ENCODE results near the gene SETD7. TPM values are rescaled to one million over a fixed set of nuclear protein-coding genes. Genes with fewer than 3 reads are reported as not detected.

The SETD7 gene
- polyA plus RNA-seq, 3 donors: 12.7 to 13.0 (median 12.9) TPM

DNA sequence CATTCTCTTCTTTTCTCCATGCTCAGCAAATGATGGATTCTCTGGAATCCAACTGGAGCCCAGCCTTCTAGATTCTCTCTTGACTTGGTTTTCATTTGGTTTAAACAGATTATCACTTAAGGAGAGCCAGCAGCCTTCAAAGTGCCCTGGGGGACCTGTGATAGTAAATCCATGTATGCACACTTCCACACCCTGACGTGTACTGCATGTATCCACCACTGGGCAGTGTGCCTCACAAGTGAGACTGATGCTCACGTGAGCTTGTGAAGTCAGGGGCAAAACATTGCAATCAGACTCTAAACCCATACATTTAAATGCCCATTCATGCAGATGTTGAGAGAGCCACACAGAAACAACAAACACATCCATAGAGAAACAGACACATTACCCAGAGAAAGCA lies 28.0 kb upstream of the SETD7 start:
- DNase-seq (ENCODE audit: extremely low read depth in 1 of 11, low read depth in 9 of 11, low spot score in 4 of 11): no peak

- no peak for DNase-seq (ENCODE audit: extremely low read depth in 1 of 11, low read depth in 9 of 11, low spot score in 4 of 11)
These were observed 26.0 kb upstream of the SETD7 start for GRCh38 chr4:139582044-139582443.

DNA sequence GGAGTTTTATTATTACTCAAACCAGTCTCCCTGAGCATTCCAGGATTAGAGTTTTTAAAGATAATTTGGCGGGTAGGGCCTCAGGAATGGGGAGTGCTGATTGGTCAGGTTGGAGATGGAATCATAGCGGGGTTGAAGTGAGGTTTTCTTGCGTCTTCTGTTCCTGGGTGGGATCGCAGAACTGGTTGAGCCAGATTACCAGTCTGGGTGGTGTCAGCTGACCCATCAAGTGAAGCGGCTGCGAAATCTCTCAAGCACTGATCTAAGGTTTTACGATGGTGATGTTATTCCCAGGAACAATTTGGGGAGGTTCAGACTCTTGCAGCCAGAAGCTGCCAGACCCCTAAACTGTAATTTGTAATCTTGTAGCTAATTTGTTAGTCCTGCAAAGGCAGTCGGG lies 25.1 kb upstream of the SETD7 start:
- no peak for DNase-seq (ENCODE audit: extremely low read depth in 1 of 11, low read depth in 9 of 11, low spot score in 4 of 11)

DNA sequence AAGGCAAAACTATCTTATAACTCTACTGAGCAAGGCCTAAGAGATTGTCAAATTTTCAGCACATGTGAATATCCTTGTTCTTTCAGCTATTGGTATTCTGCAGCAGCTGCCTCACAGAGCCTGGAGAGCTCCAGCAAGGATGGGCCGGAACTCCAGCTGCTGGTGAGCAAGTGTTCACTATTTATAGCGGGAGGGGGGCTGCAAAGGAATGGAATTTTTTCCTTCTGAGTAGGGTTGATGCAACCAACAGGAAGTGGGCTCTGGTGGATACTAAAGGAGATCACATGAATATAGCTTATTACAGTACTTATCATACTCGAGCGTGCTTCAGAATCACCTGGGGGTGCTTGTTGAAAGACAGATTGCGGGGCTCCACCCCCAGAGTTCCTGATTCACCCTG lies 20.2 kb upstream of the SETD7 start:
- no peak for DNase-seq (ENCODE audit: extremely low read depth in 1 of 11, low read depth in 9 of 11, low spot score in 4 of 11)

- no peak for DNase-seq (ENCODE audit: extremely low read depth in 1 of 11, low read depth in 9 of 11, low spot score in 4 of 11)
These were observed 19.1 kb upstream of the SETD7 start for GRCh38 chr4:139575072-139575471.

DNA sequence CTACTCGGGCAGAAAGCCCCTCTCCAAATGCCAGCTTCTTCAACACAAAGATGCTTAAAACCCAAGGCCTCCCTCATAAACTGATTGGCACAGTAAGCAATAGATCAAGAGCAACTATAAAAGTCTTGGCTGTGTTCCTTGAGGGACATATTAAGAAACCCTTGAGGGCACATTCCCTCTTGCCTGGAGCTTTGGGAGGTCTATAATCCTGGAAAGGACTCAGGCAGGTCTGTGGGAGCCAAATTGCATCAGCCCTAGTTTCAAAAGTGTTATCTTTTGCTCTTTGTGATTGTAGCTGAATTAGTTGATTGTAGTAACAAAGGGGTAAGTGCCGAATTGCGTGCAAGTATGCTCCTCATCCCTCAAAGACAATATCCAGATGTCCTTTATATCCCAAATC lies 18.6 kb upstream of the SETD7 start:
- no peak for DNase-seq (ENCODE audit: extremely low read depth in 1 of 11, low read depth in 9 of 11, low spot score in 4 of 11)

GRCh38 chr4:139568206-139568955 lies 12.4 kb upstream of the SETD7 start:
- no peak for DNase-seq (ENCODE audit: extremely low read depth in 1 of 11, low read depth in 9 of 11, low spot score in 4 of 11)

DNA sequence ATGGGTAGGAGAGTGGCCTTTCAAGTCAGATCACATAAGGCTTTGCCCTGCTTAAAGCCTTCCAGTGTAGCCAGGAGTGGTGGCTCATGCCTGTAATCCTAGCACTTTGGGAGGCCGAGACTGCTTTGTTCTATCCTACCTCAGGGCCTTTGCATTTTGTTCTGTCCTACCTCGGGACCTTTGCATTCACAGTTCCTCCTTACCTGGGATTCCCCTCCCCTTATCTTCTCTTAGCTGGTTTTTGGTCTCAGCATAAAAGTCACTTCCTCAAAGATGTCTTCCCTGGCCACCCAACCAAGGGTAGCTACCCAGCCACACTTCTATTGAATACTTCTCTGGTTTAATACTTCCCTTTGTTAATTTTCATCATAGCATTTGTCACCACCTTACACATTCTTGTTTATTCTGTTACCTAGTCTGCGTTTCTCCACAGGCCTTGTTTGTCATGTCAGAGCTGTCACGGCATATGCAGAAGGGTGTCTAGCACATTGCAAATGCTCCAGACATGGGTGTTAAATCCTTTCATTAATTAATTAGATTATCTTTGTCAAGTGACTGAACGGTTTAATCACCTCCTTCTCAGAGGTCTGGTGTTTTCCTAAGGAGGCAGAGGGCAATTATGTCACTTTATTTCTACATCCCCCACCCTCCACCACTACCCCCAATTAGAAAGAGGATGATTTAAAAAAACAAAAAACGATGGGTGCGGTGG lies 11.3 kb upstream of the SETD7 start:
- DNase-seq (ENCODE audit: extremely low read depth in 1 of 11, low read depth in 9 of 11, low spot score in 4 of 11): no peak

DNA sequence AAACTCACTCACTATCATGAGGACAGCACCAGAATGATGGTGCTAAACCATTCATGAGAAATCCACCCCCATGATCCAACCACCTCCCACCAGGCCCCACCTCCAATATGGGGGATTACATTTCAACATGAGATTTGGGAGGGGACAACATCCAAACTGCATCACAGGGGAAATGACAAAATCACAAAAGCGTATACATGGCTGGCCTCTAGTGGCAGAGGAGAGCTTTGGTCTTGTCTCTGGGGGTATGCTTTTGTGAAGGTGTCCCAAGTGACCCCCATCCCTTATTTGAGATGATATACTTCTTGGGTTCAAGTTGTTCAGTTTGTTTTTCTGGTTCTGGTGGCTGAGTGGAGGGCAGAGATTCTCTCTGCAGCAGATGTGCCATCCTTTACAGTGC lies 8.5 kb upstream of the SETD7 start:
- DNase-seq (ENCODE audit: extremely low read depth in 1 of 11, low read depth in 9 of 11, low spot score in 4 of 11): no peak

- no peak for DNase-seq (ENCODE audit: extremely low read depth in 1 of 11, low read depth in 9 of 11, low spot score in 4 of 11)
These were observed 7.5 kb upstream of the SETD7 start for GRCh38 chr4:139563515-139563914.

DNA sequence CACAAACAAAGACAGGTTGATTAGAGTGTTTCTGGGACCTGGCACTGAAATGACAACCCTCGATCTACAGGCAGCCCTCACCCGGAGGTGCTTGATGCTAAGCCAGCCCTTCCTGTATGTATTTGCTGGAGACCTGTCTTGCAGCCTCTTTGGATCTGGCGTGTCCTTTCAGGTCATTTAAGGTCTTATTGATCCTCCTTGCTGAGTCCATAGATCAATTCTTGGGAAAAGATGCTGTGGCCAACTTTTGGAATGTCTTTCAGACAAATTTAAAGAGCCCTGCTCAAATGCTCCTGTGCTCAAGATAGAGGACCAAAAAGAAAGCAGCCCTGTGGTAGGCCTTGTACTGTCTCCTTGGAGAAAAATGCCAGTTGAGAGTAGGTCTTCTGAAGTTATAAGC lies 6.8 kb upstream of the SETD7 start:
- DNase-seq (ENCODE audit: extremely low read depth in 1 of 11, low read depth in 9 of 11, low spot score in 4 of 11): no peak

DNA sequence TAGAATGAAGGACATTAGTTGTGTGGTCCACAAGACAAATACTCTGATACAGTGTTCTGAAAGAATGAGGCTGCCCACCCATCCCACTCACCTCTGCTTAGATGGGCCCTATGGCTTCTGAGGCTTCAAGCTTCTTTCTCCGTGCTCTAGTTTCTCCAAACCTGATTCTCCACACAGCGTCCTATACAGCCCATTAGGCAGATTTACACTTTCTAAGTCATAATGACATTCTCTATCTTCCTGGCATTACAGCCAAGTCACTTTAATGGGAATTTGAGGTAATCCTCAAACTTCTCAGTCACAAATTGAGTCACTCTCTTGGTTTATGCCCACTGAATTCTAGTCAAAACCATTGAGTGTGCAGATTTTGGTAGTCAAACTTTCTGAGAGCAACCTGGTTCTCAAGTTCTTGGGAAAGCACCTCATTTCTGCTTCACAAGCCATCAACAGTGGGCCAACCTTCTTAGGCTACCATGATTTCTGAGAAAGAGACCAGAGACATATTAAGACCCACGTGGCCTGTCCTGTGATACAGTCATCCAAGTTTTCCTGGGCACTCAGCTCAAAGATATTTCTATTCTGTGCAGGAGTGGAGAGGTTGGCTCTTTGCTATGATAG lies 6.2 kb upstream of the SETD7 start:
- DNase-seq (ENCODE audit: extremely low read depth in 1 of 11, low read depth in 9 of 11, low spot score in 4 of 11): no peak

GRCh38 chr4:139560406-139561104 lies 4.5 kb upstream of the SETD7 start:
- no peak for DNase-seq (ENCODE audit: extremely low read depth in 1 of 11, low read depth in 9 of 11, low spot score in 4 of 11)

GRCh38 chr4:139559687-139560086 lies 3.7 kb upstream of the SETD7 start:
- DNase-seq (ENCODE audit: extremely low read depth in 1 of 11, low read depth in 9 of 11, low spot score in 4 of 11): no peak

DNA sequence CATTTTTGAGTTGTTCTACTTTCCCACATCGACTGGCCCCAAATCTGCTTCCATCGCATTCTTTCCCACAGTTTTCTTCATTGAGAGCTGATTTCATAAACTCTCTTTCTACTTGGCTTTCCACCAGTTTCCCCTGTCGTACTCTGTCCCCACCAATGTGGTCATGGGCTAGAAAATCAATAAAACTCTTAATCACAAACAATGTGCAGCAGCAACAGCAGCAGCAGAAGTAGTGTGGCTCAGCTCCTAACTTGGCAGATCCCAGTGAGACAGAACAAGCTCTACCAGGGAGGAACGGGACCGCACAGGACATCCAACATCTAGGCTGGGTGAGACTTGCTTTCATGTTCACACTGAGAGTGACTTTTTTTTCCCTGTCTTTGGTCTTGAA lies 3.1 kb upstream of the SETD7 start:
- DNase-seq (ENCODE audit: extremely low read depth in 1 of 11, low read depth in 9 of 11, low spot score in 4 of 11): no peak

GRCh38 chr4:139558235-139559088 lies 2.4 kb upstream of the SETD7 start:
- no peak for DNase-seq (ENCODE audit: extremely low read depth in 1 of 11, low read depth in 9 of 11, low spot score in 4 of 11)

DNA sequence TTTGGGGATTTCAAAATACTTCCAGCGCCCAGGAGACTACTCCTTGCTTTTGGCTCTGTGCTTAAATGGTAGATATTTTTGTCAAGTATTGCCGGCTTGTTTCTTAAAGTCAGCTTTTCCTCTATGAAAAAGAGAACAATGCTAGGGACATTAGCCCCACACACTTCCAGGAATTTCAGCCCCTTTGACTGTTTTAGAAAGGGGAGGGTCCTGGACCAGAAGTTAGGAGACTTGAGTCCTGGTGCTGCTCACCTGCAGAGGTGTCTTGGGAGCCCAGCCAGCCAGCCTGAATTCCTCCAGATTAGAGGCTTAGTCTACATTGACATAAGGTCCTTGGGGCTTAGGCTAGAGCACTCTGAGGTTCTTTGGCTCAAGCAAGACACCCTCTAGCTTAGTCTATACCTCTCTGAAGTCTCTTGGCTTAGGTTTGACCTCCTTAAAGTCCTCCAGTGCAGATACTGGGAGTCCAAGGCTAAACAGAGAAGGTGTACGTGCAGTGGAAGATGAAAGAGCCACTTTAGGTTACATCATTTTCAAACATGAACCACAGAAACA lies 1.6 kb upstream of the SETD7 start:
- no peak for DNase-seq (ENCODE audit: extremely low read depth in 1 of 11, low read depth in 9 of 11, low spot score in 4 of 11)

GRCh38 chr4:139556724-139557555 lies 921 bp upstream of the SETD7 start:
- DNase-seq (ENCODE audit: extremely low read depth in 1 of 11, low read depth in 9 of 11, low spot score in 4 of 11): peak in 5 of 11 donors; percentile 38 to 52 (median 48)

Data from renal cortex interstitium (tissue), 11 donors.